Vagina (tissue), 2 donors: ENCODE measurements around the gene MYO1E.

Experiments used
- POLR2A ChIP-seq, 2 donors: fragments of 450-650 bp; IDR thresholded peaks; one replicate each; pipeline ENCODE4 v1.6.1; 2017; ENCODE audit warnings: antibody characterized with exemption in 2 of 2, mild to moderate bottlenecking in 2 of 2, moderate library complexity in 2 of 2
- TF ChIP-seq, protein P1 (sequence below), 3 experiments: fragments of 450-650 bp in 2 of 3; fragments of 200-600 bp in 1 of 3; sonication (generic) in 1 of 3; IDR thresholded peaks; one replicate each; pipeline ENCODE4 v1.5.1; 2017 to 2019; ENCODE audit warnings: antibody characterized with exemption in 3 of 3, mild to moderate bottlenecking in 2 of 3, moderate library complexity in 2 of 3

DNA sequence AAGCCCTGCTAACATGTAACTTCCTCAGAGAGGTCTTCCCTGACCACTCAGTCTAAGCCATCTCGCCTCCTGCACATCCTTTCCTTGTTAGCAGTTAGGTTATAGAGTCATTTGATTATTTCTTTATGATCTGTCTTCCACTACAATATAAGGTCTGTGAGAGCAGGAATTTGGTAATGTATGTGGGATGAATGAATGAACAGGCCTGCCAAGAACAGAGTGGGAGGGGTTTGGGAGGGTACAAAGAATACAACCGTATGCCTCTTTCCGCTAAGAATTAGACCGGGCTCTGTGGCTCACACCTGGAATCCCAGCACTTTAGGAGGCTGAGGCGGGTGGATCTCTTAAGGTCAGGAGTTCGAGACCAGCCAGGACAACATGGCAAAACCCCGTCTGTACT, 32.4 kb upstream of the MYO1E start:
- TF ChIP-seq, protein P1, sequence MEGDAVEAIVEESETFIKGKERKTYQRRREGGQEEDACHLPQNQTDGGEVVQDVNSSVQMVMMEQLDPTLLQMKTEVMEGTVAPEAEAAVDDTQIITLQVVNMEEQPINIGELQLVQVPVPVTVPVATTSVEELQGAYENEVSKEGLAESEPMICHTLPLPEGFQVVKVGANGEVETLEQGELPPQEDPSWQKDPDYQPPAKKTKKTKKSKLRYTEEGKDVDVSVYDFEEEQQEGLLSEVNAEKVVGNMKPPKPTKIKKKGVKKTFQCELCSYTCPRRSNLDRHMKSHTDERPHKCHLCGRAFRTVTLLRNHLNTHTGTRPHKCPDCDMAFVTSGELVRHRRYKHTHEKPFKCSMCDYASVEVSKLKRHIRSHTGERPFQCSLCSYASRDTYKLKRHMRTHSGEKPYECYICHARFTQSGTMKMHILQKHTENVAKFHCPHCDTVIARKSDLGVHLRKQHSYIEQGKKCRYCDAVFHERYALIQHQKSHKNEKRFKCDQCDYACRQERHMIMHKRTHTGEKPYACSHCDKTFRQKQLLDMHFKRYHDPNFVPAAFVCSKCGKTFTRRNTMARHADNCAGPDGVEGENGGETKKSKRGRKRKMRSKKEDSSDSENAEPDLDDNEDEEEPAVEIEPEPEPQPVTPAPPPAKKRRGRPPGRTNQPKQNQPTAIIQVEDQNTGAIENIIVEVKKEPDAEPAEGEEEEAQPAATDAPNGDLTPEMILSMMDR (IDR thresholded peaks at IDR 0.05), result no peak
- TF ChIP-seq POLR2A (IDR thresholded peaks at IDR 0.05), result no peak
